NCI-H2171 treated with DMSO at 0.1 percent for 48 hours (cell line): ENCODE measurements around the gene ARHGAP10.

Experiments
- DNase-seq: peaks from one replicate; lab custom pipeline; 2025; lab: John Stamatoyannopoulos, UW

The ARHGAP10 gene

DNA sequence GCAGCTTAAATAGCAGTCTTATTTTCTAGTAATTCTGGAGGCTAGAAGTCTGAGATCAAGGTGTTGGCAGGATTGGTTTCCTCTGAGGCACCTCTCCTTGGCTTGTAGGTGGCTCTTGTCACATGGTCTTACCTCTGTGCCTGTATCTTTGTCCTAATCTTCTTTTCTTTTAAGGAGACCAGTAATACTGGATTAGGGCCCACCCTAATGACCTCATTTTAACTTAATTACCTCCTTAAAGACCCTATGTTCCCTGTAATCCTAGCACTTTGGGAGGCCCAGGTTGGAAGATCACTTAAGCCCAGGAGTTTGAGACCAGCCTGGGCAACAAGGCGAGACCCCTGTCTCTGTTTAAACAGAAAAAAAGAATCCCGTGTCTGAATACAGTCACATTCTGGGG lies 38.9 kb downstream of the ARHGAP10 start:
- DNase-seq = no peak

- DNase-seq = no peak
These were observed 40.2 kb downstream of the ARHGAP10 start for GRCh38 chr4:147772056-147772455.

GRCh38 chr4:147772459-147772969 lies 40.6 kb downstream of the ARHGAP10 start:
- DNase-seq = peak; percentile 95

DNA sequence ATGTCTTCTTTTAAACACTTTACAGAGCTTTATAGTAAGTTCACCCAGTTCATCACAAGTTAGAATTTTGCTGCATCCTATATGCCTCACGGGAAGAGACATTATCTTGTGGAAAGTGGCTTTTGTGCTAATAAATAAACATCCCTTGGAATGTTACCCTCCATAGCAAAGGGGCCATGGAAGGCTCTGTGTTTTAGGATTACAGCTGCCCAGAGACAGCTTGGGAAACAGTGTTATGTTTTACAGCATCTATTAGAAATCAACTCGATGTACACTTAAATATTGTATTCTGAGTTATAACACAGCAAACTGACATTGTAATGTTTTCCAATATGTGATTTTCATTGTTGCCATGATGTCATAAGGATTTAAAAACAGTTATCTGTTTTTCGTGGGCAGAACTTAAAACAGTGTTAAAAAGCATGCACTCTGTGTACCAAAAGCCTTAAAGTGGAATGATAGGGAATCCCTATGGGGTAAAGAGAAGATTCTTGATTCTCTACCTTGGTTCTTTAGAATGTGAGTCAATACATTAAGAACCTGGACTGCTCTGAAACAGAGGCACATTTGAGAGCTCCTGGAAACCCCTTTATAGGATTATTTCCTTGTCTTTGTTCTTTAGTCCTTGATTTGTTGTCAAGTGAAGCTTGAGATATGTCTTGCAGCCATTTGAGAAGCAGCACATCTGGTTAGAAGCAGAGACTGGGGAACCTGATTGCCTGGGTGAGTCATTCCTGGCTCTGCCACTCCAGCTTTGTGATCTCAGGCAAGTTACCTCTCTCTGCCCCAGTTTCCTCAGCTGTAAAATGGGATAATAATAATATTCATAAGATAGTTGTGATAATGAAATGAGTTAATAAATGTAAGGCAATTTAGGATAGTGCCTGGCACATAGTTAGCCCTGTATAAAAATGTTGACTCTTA lies 41.6 kb downstream of the ARHGAP10 start:
- peak; percentile 54 for DNase-seq

- no peak for DNase-seq
These were observed 44.8 kb downstream of the ARHGAP10 start for GRCh38 chr4:147776716-147777115.

DNA sequence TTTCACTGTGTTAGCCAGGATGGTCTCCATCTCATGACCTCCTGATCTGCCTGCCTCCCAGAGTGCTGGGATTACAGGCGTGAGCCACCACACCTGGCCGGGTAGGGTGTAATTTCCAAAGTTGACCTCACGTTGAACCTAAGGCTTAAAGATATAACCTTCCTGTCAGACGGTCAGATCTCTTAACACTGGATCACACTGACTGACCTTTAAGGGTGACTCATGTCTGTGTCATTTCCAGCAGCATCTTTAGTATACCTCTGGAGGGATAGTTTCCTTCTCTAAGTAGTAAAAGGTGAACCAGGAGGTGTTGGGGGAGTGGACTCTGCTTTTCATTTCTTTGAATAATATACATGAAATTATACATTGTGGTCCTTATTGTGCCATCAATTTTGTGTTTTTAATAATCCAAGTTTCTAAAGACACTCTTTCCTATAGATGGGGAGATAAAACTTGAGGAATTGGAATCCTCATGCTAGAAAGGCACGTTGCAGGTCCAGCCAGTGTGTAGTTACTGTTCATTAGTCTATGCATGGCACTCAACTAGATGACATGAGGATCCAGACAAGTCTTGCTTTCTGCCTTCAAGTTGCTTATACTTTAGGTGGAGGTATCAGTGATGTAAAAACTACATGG lies 45.7 kb downstream of the ARHGAP10 start:
- no peak for DNase-seq

DNA sequence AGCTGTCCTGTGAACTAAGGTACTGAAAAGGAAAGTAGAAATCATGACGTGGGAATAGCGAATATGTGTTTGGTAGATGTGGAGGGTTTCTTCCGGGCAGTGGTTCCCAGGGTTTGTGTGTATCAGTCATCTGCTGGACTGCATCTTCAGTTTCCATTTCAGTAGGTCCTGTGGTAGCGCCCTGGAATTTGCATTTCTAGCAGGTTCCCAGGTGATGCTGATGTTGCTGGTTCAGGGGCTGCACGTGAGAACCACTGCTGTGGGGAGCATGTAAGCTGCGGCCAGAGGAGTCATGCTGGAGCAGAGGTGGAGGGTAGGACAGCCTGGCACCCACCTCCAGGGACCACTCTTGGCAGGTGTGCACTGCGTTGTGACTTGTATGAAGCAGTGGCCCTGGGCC lies 47.1 kb downstream of the ARHGAP10 start:
- DNase-seq = no peak

DNA sequence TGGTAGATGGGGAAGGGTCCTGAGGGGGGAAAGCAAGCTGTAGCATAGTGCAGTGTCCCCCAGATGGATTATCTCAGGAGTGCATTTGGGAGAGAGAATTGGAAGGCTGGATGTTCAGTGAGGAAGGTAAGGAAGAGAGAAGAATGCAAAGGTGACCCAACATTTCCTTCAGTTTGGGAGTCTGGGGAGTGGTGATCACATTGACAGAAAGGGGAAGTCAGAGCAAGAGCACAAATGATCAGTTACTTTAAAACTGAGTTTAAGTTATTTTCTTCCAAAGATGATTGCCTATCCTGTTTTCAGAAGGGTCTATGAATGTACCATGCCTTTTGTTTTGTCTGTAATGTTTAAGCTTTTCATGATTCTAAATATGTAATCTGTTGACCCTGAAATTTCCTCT lies 47.6 kb downstream of the ARHGAP10 start:
- no peak for DNase-seq

DNA sequence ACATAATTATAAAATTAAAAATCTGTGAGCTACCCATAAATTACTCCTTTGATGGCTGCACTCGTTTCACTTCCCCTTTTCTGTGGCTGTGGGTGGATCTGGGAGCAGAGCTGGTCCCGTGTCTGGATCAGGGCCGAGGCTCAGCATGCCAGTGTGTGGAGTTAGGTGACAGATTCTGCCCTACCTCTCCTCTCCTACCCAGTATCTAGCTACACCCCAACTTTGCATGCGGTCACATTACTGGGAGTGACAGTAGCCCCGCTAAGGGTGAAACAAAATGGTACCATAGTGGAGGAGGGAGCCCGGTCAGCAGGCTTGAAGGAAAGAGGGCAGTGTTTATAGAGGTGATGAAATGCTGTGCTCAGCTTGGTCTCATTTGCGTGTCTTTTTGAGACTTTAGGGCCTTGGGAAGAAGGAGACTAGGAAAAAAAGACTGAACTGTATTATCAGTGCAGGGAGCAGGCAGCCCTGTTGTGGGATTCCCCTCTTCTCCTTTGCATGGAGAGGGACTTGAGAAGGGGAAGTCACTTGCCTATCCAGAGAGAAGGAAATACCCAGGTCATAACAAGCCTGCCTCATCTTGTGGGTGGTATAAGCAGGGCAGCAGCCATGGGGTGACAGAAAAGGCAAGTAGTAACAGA lies 48.4 kb downstream of the ARHGAP10 start:
- DNase-seq = no peak

DNA sequence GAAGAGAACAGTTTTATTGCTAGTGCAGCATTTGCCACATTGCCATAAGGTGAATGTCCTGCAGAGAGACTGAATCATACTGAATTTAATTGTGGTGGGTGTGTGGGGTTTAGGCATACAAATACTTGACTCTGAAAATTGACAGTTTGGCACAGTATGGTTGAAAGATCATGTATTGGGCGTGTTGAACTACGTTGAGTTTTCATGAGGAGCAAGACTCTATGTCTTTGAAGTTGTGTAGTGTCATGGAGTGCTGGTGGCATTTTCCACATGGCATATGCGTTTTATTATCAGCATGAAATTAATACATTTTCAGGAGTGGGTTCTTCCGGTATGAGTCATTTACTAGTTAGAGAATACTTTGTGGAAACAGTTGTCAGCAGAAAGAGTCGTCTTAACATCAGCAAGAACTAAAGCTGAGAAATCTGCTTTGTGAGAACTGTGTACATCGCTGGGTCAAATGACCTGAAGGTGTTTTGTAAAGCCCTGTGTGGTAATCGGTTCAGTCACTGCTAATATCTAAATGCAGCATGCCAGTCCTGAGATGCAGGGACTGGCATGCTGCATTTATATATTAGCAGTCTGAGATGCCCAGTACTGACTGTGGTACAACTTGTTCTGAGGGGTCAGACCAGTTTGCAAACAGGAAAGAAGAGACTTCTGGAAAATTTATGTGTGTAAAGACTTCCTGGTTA lies 50.3 kb downstream of the ARHGAP10 start:
- DNase-seq = peak; percentile 54

DNA sequence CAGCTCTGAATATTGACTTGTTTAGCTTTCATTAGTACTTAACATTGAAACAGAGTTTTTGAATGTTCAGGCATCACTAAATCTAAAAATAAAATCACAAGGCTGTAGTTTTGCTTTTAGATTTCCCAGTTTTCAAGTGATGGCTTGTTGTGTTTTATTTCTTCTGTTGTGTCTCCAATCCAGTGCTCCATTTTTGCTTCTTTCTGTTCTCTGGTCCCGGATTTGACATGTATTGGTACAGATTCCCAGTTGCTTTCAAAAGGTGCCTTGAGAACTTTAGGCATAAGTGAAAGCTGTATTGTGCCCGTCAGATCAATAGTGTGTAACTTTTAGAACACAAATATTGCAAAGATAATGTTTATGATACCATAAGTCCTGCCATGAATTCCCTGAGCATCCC lies 53.2 kb downstream of the ARHGAP10 start:
- peak; percentile 29 for DNase-seq

- DNase-seq = peak; percentile 45
These were observed 54.1 kb downstream of the ARHGAP10 start for GRCh38 chr4:147786031-147786430.

DNA sequence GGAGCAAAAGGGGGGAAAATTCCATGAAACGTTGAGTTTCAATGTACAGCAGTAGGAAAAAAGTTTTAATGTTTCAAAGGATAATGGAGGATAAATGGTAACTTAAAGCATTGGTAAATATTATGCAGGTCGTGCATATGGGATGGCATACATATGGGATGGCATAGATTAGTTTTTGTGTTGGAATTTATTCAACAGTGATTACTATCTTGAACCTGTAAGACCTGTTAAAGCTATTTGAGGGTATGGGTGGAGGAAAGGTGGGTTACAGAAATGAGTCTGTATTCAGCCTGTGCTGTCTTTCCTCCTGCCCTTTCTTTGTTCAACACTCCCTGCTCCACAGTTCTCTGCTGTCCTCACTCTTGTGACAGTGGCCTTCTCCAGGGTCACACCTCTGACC lies 54.6 kb downstream of the ARHGAP10 start:
- no peak for DNase-seq

DNA sequence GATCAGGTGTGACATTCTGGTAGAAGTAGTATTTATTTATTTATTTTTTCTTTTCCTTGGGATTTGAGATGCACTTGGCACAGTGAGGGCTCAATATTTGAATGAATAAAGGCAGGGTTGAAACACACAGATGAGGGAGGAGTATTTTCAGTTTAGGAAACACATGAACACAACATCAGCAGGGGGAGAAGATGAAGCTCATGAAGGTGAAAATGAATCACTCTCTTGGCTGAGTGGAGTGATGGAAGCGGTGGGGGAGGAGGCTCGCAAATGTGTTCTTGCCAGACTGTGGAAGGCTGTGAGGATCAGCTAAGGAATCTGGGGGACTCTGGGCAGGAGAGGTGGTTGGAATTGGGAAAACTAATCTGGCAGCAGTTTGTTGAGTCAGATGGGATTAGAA lies 55.3 kb downstream of the ARHGAP10 start:
- no peak for DNase-seq

- peak; percentile 55 for DNase-seq
These were observed 56.9 kb downstream of the ARHGAP10 start for GRCh38 chr4:147788791-147789190.

GRCh38 chr4:147789596-147789995 lies 57.7 kb downstream of the ARHGAP10 start:
- DNase-seq = peak; percentile 30

- no peak for DNase-seq
These were observed 58.5 kb downstream of the ARHGAP10 start for GRCh38 chr4:147790412-147790811.

DNA sequence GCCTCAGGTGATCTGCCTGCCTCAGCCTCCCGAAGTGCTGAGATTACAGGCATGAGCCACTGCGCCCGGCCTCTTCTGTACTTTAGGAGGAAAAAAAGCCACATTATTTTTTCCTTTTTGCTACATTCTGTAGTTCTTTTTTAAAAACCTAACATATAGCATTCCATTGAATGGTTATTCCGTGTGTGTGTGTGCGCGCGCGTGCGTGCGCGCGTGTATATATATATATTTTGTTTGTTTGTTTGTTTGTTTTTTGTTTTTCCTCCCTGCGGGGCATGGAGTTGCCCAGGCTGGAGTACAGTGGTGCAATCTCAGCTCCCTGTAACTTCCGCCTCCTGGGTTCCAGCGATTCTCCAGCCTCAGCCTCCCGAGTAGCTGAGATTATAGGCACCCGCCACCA lies 59.5 kb downstream of the ARHGAP10 start:
- DNase-seq = no peak

DNA sequence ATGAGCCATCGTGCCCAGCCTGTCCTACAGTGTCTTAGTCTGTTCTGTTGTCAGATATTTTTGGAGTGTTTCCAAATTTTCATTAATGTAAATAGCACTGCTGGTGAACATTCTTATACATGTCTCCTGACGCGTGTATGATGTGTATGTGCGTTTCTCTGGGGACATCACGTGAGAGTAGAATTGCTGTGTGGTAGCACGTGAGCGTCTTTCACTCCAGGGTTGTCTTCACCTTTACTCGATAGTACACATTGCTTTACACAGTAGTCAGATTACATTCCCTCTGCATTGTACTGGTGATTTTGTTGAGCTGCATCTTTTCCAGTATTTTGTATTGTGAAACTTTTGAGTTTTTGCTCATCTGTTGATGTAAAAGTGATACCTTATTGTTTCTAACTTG lies 60.0 kb downstream of the ARHGAP10 start:
- DNase-seq = no peak

DNA sequence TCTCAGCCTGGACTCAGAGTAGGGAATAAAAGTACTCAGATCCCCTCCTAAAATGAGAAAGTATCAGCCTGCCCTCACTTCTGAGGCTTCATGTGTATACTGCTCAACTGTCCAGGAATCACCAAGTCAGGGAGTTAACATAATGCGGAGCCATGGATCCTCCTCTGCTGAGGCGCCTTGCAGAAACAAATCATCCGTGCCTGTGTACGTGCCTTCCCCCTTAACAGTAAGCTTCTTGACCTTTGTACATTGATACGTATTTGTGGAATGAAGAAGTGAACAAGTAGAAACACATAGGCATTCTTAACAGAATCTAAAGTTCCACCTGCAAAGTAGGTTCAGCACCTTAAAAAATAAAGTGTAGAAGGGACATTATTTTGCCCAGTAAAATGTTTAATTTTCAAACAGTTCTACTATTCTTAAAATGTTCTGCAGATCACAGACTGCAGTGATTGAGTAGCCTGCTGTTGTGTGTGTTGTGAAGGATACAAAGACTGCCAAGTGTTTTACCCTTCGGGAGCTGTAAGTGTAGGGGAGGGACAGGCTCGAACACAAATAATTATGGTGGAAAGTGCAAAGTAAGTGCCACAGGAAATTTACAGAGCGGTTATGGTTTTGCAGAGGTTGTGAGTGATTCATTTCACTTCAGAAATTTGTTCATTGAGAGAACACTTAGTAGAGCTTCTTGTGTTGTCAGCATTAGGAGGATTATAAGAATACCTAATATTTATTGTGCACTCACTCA lies 61.9 kb downstream of the ARHGAP10 start:
- no peak for DNase-seq

DNA sequence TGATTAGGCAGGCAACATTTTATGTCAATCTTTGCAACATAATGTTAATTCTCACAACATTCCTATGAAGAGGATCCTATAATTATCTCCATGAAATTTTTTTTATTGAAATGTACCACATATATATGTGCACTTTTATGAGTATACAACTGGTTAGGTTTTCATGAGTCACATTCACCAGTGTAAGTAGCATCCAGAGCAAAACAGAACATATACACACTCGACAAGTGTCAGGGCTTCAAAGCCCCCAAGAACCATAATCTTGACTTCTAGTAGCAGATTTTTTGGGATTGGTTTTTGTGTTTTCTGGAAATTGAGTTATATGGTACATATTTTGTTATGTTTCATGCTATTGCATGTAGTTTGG lies 62.4 kb downstream of the ARHGAP10 start:
- DNase-seq = no peak
